Kidney tubule cell (primary cell): ENCODE results near the gene MAZ.
A peak's percentile ranks its signal among the peaks of the same experiment; 100 is the strongest.
"Not testable (repeated sequence)": the region's sequence is repeated elsewhere in the genome, so short reads cannot be mapped to it uniquely, and the experiment has no call there.

Source experiments
- DNase-seq: peaks from one replicate; pipeline ENCODE4 v3.0.0-alpha.2; 2018; ENCODE audit warnings: low spot score

The MAZ gene

DNA sequence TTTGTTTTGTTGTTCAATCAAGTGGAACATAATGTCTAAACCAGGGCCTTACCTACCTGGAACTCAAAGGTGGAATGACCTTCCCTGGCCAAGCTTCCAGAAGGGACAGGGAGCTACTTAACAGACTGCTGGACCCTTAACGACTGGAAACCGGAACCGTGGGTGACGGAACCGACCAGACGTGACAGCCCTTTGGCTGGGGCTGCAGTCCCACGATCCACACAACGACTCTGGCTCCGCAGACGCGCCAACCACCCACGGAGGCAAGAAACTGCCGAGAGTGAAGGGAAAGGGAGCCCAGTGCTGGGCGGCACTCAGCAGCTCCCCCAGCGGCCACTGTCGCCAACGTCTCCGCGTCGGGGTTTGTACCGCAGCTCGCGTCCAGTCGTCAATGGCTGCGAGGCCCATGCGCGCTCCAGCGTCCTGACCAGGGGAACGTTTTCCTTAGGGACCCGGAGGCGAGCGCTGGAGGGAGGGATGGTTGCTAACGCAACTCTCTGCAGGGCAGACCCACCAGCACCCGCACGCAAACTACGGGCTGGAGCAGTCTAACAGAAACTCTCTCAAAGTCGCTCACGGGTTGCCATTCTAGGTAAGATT is 21.3 kb upstream of the MAZ start:
- peak; percentile 71 for DNase-seq

DNA sequence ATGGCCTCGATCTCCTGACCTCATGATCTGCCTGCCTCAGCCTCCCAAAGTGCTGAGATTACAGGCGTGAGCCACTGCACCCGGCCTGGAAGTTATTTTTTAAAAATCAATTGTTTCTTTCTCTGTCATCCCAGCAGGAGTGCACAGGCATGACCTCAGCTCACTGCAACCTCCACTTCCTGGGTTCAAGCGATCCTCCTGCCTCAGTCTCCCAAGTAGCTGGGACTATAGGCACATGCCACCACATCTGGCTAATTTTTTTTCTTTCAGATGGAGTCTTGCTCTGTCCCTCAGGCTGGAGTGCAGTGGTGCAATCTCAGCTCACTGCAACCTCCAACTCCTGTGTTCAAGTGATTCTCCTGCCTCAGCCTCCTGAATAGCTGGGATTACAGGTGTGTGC is 19.2 kb upstream of the MAZ start:
- DNase-seq, result not testable (repeated sequence)

DNA sequence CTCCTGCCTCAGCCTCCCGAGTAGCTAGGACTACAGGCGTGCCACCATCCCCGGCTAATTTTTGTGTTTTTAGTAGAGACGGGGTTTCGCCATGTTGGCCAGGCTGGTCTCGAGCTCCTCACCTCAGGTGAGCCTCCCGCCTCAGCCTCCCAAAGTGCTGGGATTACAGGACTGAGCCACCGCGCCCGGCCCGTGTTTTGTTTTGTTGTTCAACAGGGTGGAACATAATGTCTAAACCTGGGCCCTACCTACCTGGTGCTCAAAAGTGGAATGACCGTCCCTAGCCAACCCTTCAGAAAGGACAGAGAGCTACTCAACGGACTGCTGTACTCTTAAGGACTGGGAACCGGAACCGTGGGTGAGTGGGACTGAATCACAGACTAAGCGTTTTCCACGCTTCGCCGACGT is 16.6 kb upstream of the MAZ start:
- DNase-seq, result peak; percentile 63

DNA sequence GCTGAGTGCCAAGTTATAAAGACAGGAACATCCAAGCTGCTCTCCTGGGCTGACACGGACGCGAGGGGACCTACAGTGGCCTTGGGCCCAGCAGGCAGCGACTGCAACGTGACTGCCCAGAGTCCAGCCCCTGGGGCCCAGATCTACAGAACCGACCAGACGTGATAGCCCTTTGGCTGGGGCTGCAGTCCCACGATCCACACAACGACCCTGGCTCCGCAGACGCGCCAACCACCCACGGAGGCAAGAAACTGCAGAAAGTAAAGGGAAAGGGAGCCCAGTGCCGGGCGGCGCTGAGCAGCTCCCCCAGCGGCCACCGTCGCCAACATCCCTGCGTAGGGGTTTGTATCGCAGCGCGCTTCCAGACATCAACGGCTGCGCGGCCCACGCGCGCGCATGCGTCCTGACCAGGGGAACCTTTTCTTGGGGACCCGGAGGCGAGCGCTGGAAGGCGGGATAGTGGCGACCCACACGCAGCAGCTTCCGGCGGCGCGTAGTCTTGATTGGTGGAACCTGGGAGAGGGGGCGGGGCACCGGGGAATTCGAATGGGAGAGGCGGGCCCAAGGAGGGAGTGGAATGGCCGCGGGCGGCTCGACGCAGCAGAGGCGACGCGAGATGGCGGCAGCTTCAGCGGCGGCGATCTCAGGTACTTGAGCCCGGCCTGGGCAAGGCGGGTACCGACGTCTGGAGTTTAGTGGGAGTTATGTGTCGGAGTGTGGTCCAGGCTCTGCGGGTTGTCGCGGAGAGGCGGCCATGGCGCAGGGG is 16.0 kb upstream of the MAZ start, which contains the start of gene KIF22:
TSS of gene KIF22 (plus strand) at position 569 of the 766 bp plus-strand sequence. CDS start at position 578, 9 bp downstream.
- peak; percentile 99 for DNase-seq

DNA sequence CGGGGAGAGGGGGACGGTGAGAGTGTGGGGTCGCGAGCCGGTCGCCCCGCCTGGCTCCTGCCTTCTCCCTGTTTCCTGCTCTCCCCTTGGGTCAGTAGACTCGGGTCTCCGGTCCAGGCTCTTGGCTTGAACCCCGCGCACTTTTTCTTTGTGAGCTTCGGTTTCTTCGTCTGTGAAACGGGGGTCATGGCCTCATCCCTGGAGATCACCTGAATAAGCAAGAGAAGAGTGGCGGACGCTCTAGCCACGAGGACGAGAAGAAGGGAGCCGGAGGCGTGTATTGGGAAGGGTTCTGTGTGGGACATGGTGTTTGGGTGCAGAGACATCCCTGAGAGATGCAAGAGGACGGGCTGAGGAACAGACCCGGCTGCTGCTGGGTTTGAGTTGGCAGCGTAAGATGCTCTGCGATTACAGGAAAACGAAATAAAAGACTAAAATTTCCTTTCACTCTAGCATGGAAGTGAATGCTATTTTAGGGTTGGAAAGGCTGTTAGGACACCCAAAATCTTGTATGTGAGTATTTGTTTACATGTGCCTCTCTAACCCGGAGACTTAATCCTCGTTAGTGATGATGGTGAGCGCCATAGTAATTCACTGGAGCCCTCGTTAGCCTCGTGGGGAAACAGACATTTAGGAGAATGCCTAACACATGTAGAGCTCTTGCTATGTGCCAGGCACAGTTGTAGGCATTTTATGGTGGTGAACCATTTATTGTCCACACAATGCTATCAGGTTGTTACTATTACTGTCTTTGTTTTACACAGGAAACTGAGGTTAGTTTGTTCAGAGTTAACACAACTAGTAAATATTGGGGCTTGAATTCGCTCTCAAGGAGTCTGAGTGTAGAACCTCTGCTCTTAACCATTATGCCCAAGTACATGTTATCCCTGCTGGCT is 15.1 kb upstream of the MAZ start:
- DNase-seq, result no peak

DNA sequence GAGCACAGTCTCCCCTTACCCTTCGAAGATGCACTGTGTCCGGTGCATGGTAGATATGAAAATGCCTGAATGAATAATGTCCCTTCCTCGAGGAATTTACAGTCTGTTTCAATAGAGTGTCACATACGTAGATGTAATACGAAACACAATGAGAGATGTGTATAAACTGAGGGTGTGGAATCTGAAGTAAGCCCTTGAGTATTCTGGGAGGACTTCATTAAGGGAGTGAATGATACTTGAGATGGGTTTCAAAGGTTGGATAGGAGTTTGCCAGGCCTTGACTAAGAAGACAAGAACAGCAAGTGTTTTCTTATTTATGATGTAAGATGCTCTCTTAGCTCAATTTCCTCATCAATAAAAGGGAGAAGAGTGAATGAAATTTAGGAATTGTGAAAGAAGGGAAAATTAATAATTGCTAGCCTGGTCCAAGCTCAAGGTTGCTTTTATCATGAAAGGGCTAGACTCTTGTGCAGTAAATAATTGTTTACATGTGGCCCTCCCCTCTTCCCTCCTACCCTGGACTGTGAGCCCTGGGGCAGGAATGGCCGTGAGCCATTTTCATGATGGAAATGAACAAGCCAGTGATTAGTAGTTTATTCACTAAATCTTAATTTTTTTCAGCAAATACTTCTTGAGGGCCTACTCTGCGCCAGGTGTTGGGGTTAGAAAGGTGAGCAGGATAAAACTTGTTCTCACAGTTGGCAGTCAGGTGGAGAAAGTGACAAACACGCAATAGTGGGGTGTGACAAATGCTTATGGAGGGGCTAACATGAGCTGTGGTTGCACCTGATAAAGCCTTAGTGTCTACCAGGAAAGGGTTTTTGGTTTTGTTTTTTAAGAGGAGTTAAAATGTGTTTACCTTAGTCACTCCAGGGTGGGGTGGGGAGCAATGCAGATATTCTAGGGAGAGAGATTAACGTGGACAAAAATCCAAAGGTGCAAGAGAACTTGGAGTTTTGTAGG is 14.2 kb upstream of the MAZ start:
- DNase-seq, result no peak

DNA sequence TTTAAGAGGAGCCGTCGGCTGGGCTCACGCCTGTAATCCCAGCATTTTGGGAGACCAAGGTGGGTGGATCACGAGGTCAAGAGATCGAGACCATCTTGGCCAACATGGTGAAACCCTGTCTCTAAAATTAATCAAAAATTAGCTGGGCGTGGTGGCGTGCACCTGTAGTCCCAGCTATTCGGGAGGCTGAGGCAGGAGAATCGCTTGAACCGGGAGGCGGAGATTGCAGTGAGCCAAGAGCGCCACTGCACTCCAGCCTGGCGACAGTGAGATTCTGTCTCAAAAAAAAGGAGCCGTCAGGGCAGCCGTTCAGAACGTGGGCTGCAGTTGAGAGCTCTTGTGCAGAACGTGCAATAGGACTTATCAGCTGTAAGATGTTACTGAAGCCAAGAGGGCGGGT is 13.2 kb upstream of the MAZ start:
- DNase-seq, result not testable (repeated sequence)

DNA sequence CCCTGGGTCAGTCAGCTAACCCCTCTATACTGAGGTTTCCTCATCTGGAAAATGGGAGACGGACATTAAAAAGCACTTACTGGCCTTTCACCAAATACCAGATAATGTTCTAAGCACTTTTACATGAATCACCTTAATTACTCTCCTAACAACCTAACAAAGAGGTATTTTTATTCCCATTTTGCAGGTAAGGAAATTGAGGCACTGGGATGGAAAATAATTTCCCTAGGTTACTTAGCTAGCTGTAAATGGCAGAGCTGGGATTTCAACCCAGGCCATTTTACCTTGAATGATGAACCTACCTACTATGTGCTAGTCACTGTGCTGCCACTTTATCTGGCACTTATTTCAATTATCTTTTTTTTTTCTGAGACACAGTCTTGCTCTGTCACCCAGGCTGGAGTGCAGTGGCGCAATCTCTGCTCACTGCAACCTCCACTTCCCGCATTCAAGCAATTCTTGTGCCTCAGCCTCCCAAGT is 12.1 kb upstream of the MAZ start:
- no peak for DNase-seq

DNA sequence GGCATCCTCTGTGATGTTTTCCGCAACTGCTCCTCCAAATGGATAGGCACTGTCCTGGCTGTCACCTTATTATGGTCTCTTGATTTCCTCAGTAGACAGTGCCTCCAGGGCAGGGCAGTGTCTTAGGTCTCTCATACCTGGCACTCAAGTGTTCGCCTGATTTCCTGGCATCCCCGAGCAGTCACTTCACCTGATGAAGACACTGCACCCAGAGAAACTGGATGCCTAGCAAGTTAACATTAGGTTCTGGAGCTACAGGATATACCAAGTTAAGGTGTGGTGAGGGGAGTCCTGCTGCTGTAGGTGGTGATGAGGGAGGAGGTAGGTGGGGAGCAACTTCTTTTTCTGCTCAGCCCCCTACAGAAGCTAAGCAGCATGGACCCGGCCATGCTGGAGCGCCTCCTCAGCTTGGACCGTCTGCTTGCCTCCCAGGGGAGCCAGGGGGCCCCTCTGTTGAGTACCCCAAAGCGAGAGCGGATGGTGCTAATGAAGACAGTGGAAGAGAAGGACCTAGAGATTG is 3.9 kb upstream of the MAZ start:
- no peak for DNase-seq

DNA sequence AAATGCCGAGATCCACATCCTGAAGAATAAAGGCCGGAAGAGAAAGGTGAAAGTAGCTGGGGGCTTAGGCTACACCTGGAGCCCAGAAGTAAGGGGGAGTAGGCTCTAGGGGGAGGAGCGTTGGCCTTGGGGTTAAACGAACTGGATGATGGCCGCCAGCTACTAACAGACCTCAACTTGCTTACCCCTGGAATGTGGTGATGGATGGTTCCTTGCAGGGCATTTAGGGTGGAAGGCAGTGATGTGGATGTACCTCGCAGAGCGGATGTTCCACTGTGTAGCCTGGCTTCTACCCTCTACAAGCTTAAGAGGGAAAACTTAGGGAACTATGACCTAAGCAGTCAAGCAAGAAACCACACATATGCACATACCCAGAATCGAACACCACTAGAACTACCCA is 2.3 kb upstream of the MAZ start:
- no peak for DNase-seq

DNA sequence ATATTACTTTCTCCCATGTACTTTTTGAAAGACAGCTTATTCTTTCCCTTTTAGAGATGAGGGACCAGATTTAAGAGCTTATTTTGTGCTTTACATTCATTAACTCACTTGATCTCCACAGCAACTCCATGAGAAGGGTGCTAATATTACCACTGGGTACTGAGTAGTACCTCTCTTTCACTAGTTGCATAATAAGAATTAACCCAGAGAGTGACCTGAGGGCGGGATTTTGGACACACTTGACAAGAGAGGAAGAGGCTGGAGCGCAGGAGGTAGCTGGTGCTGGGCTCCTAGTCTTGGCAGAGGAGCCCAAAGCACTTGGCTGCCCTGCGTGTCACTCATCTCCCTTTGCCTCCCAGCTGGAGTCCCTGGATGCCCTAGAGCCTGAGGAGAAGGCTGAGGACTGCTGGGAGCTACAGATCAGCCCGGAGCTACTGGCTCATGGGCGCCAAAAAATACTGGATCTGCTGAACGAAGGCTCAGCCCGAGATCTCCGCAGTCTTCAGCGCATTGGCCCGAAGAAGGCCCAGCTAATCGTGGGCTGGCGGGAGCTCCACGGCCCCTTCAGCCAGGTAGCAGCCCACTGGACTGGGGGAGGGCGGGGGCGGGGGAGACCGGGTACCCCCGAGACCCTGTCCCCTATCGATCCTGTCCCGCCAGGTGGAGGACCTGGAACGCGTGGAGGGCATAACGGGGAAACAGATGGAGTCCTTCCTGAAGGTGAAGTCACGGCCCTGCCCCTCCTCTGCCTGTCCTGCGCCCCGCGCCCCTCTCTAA is 1.7 kb upstream of the MAZ start:
- DNase-seq, result peak; percentile 56

DNA sequence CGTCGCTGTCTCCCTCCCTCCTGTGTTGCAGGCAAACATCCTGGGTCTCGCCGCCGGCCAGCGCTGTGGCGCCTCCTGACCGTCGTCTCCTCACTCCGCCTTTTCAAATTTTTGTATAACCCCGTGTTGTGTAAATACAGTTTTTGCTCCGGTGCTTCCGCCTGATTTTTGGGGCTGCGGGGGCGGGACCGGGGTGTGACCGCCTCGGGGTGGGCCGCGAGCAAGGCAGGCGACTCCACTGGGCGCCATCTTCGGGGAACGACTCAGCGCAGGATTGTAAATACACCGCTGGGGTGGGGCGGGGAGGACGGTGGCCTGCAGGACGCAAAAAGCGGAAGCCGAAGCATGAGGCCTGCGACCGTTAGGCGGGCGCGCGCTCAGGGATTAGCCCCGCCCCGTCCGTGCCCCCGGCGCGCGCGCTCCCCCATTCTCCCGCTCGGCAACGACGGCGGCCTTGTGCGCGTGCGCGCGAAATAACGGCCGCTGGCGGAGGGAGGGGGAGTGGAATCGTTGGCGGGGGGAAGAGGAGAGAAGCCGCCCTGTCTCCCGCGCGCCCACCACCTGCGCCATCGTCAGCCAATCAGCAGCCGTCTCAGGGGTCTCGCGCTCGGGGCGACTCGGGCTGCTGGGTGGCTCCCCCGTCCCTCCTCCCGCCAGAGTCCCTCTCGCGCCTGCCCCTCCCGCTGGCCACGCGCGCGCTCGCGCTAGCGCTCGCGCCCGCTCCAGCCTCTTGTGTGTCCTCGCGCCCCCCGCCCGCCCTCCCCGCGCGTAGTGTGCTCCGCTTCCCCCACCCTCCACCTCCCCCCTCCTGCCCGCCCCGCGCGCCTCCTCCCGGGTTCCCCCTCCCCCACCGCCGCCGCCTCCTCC is 864 bp upstream of the MAZ start:
- peak; percentile 96 for DNase-seq

DNA sequence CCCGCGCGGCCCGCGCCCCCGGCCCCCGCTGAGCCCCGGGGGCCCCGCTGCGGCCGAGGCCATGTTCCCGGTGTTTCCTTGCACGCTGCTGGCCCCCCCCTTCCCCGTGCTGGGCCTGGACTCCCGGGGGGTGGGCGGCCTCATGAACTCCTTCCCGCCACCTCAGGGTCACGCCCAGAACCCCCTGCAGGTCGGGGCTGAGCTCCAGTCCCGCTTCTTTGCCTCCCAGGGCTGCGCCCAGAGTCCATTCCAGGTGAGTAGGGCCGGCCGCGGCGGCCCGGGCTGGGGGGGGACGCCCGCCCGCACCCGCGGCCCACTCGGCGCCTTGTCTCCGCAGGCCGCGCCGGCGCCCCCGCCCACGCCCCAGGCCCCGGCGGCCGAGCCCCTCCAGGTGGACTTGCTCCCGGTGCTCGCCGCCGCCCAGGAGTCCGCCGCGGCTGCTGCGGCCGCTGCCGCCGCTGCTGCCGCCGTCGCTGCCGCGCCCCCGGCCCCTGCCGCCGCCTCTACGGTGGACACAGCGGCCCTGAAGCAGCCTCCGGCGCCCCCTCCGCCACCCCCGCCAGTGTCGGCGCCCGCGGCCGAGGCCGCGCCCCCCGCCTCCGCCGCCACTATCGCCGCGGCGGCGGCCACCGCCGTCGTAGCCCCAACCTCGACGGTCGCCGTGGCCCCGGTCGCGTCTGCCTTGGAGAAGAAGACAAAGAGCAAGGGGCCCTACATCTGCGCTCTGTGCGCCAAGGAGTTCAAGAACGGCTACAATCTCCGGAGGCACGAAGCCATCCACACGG is 504 bp downstream of the MAZ start:
- peak; percentile 78 for DNase-seq

DNA sequence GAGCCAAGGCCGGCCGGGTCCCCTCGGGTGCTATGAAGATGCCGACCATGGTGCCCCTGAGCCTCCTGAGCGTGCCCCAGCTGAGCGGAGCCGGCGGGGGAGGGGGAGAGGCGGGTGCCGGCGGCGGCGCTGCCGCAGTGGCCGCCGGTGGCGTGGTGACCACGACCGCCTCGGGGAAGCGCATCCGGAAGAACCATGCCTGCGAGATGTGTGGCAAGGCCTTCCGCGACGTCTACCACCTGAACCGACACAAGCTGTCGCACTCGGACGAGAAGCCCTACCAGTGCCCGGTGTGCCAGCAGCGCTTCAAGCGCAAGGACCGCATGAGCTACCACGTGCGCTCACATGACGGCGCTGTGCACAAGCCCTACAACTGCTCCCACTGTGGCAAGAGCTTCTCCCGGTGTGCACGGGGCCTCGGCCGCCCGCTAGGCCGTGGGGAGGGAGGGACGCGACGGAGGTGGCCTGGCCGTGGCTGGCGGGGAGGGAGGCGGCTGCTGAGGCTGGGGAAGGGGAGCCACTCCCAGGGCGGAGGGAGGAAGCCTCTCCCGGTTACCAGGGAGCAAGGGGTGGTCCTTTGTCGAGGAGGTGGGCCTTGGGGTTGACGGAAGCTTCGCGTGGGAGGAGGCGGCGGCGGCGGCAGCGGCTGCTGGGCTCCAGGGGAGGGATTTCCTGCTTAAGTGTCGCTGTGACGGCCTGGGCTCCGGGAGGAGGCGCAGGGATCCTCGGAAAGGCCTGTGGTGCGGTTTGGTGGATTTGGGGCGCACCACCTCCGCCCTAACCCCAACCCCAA is 1.3 kb downstream of the MAZ start:
- peak; percentile 93 for DNase-seq

DNA sequence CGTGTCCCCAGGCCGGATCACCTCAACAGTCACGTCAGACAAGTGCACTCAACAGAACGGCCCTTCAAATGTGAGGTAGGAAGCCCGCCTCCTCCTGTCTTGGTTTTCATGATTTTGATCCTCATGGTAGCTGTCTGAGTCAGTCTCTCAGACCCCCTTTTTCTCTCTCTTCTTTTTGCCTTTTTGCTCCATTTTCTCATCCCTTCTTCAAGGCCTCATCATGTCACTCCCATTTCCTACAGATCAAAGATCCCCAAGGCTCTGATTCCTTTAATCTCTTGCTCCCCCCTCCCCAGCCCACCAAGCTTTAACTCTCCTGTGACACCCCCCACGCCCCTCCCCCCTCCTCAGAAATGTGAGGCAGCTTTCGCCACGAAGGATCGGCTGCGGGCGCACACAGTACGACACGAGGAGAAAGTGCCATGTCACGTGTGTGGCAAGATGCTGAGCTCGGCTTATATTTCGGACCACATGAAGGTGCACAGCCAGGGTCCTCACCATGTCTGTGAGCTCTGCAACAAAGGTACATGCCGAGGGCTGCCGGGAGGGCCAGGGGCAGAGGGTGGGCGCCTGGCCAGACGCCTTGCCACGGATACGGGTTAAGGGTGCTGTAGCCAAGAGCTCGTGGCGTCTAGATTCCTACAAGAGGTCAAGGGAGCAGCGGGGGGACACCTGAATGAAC is 2.0 kb downstream of the MAZ start:
- no peak for DNase-seq

DNA sequence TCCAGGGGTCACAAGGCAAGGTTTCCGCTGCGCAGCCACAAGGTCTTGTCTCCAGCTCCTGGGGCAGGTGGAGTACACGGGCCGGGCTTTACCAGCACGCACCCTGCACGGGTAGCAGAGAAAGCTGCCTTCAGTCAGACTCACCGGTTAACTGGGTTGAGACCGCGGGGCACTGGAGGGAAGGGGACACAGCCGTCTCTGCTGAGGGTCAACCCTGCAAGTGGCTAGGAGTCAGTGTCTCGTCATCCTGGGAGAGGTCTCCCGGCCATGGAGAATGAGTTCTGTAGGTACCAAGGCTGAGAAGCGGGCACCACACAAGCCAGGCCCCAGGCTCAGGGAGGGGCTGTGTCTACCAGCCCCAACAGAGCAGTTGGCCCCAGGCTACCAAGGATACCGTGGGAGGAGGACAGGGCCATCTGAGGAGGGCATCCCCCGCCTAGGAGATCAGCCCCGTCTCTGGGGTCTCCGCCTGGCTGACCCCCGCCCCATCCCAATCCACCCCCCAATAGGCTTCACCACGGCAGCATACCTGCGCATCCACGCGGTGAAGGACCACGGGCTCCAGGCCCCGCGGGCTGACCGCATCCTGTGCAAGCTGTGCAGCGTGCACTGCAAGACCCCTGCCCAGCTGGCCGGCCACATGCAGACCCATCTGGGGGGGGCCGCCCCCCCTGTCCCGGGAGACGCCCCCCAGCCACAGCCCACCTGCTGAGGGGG is 2.9 kb downstream of the MAZ start:
- DNase-seq, result no peak
